K562 (cell line): ENCODE results near the gene DIP2C. TPM values are rescaled to one million over a fixed set of nuclear protein-coding genes. Genes with fewer than 3 reads are reported as not detected.

ENCODE experiments used
- ATAC-seq: fragments of 200-7000 bp; cut with Tn5 transposase; 3 replicates; pipeline ENCODE4 v1.9.1; 2020; ENCODE audit warnings: moderate library complexity
- BruUV-seq: library from RNA; stranded (reverse); fragments of 400-500 nt; replicated peaks from 2 replicates; lab custom pipeline; 2021; lab: Mats Ljungman, UMichigan
- CTCF ChIA-PET: fragments of 300-600 bp; formaldehyde crosslinking; extraction: SDS; loops from one replicate; lab custom pipeline; 2021; ENCODE audit warnings: low intra/inter-chr PET ratio; lab: Yijun Ruan, JAX
- POLR2A ChIA-PET: fragments of 300-600, 350-650 bp; sonication (Branson Sonifier 250); formaldehyde crosslinking; extraction: SDS; loops from one replicate; lab custom pipeline; 2021; ENCODE audit warnings: antibody characterized with exemption, inconsistent platforms; lab: Yijun Ruan, JAX
- DNase-seq, 4 experiments: peaks; one replicate each; pipeline versions ENCODE4 v3.0.0 to v3.0.0-alpha.2; 2011 to 2018; ENCODE audit warnings: low spot score in 3 of 4, mixed read lengths in 3 of 4; ENCODE audit errors: extremely low read depth in 1 of 4
- FAIRE-seq: peaks from 2 replicates; lab custom pipeline; 2011; peaks lifted over from hg19 to GRCh38; lab: Jason Lieb, UNC
- H2AFZ ChIP-seq: 2 replicates; pipeline ENCODE4 v1.6.0; 2011; ENCODE audit warnings: low read depth, low read length, control low read depth, inconsistent platforms
- H3K27ac ChIP-seq: fragments of 200-600 bp; 3 replicates; pipeline ENCODE4 v1.8.0; 2011; ENCODE audit warnings: low read depth, mild to moderate bottlenecking, control low read depth, inconsistent platforms, low read length, moderate library complexity, mixed read lengths; ENCODE audit errors: extremely low read depth
- H3K27me3 ChIP-seq, 2 experiments: fragments of 300-600 bp in 1 of 2; 2 replicates in 1 of 2; 3 replicates in 1 of 2; pipeline versions ENCODE4 v1.6.0 to v1.8.0; 2011; ENCODE audit warnings: inconsistent platforms in 2 of 2, low read length in 2 of 2, mild to moderate bottlenecking in 1 of 2, mixed read lengths in 1 of 2, moderate library complexity in 1 of 2; ENCODE audit not compliant: control insufficient read depth in 2 of 2, insufficient read depth in 2 of 2
- H3K36me3 ChIP-seq: fragments of 300-600 bp; 3 replicates; pipeline ENCODE4 v1.8.0; 2011; ENCODE audit warnings: mild to moderate bottlenecking, low read length, inconsistent platforms; ENCODE audit not compliant: control insufficient read depth, insufficient read depth
- H3K4me1 ChIP-seq, 2 experiments: fragments of 200-600 bp in 1 of 2; replicated peaks in 1 of 2; 2 replicates in 1 of 2; 3 replicates in 1 of 2; pipeline versions ENCODE4 v1.5.1 to v1.8.0; 2011; ENCODE audit warnings: inconsistent platforms in 2 of 2, low read length in 2 of 2, mild to moderate bottlenecking in 1 of 2, mixed read lengths in 1 of 2, moderate library complexity in 1 of 2; ENCODE audit not compliant: control insufficient read depth in 2 of 2, insufficient read depth in 2 of 2
- H3K4me2 ChIP-seq: 2 replicates; pipeline ENCODE4 v1.6.1; 2011; ENCODE audit warnings: low read length, control low read depth, inconsistent platforms, mixed read lengths; ENCODE audit not compliant: insufficient read depth
- H3K4me3 ChIP-seq: fragments of 200-600 bp; sonication (generic), shearing (Covaris generic); 2 replicates; pipeline ENCODE4 v1.5.1; 2016; ENCODE audit warnings: control low read depth, inconsistent platforms
- H3K79me2 ChIP-seq: fragments of 200-600 bp; 3 replicates; pipeline ENCODE4 v1.8.0; 2011; ENCODE audit warnings: low read length, inconsistent platforms; ENCODE audit not compliant: control insufficient read depth, insufficient read depth
- H3K9ac ChIP-seq, 2 experiments: 2 replicates each; pipeline versions ENCODE4 v1.6.0 to v1.6.1; 2011; ENCODE audit warnings: low read depth in 2 of 2, low read length in 2 of 2, control low read depth in 1 of 2, inconsistent platforms in 1 of 2, mild to moderate bottlenecking in 1 of 2, mixed read lengths in 1 of 2; ENCODE audit not compliant: insufficient read depth in 1 of 2
- H3K9me1 ChIP-seq: one replicate; pipeline ENCODE4 v1.6.0; 2011; ENCODE audit warnings: inconsistent platforms, mild to moderate bottlenecking, low read length, moderate library complexity; ENCODE audit not compliant: control insufficient read depth, insufficient read depth
- H3K9me3 ChIP-seq: replicated peaks from 2 replicates; pipeline ENCODE4 v1.5.1; 2011; ENCODE audit warnings: low read depth, low read length, inconsistent platforms; ENCODE audit not compliant: control insufficient read depth, insufficient read depth
- H4K20me1 ChIP-seq: replicated peaks from 2 replicates; pipeline ENCODE4 v1.6.1; 2011; ENCODE audit warnings: low read length, inconsistent platforms, mixed read lengths; ENCODE audit not compliant: control insufficient read depth, insufficient read depth
- GMEB1 ChIP-seq: fragments of 250-450 bp; sonication (Bioruptor Pico); IDR thresholded peaks from 2 replicates; pipeline ENCODE4 v1.4.0; 2020; ENCODE audit warnings: mild to moderate bottlenecking
- HDAC1 ChIP-seq, 2 experiments: fragments of 450-650 bp; IDR thresholded peaks; 2 replicates each; pipeline ENCODE4 v1.6.1; 2016 to 2017; ENCODE audit warnings: inconsistent platforms in 1 of 2, mild to moderate bottlenecking in 1 of 2, moderate library complexity in 1 of 2
- HMG20A ChIP-seq: fragments of 450-650 bp; formaldehyde crosslinking; conservative IDR thresholded peaks from 2 replicates; pipeline ENCODE4 v1.4.0; 2020; ENCODE audit warnings: mild to moderate bottlenecking, mixed read lengths
- SOX6 ChIP-seq: fragments of 450-650 bp; IDR thresholded peaks from 2 replicates; pipeline ENCODE4 v1.6.1; 2014; ENCODE audit warnings: mild to moderate bottlenecking
- TRIM28 ChIP-seq: fragments of 450-650 bp; IDR thresholded peaks from 2 replicates; pipeline ENCODE4 v1.6.1; 2017
- ZKSCAN1 ChIP-seq: fragments of 150-350 bp; IDR thresholded peaks from 2 replicates; pipeline ENCODE4 v1.6.1; 2016; ENCODE audit warnings: low read depth, low read length
- WGBS: fragments of 100-300 bp; shearing (Covaris generic); methylation state at CpG from one replicate; pipeline ENCODE4 v1.1.6; 2016; ENCODE audit warnings: low coverage, mixed read lengths; ENCODE audit not compliant: insufficient coverage; ENCODE audit errors: missing lambda C conversion rate; 5-methylcytosine and 5-hydroxymethylcytosine counted together
- in situ Hi-C: fragments of 300-500 bp; cut with MboI; formaldehyde crosslinking; loops from 4 replicates; pipeline ENCODE4 v1.15.0; 2018; ENCODE audit warnings: inconsistent platforms, mixed read lengths
- intact Hi-C: fragments of 100-400 bp; cut with micrococcal nuclease; formaldehyde crosslinking; loops from 2 replicates; pipeline ENCODE4 v1.14.2; 2022
- polyA plus RNA-seq, 8 experiments: library from polyadenylated mRNA; depleted of rRNA in 4 of 8; stranded (reverse) in 5 of 8; unstranded in 3 of 8; fragments of >200 nt; fragmentation: Nextera tagmentation in 2 of 8; fragmentation: Illumina TruSeq in 1 of 8; extraction: Ambion mirVana in 2 of 8; extraction: Trizol in 1 of 8; gene quantifications; 2 replicates each; pipeline versions ENCODE4 v1.2.1 to v1.2.3, GENCODE V29; 2011 to 2014; ENCODE audit warnings: inconsistent platforms in 1 of 8, missing spikeins in 1 of 8
- total RNA-seq, 7 experiments: library from RNA; depleted of rRNA in 6 of 7; stranded (reverse); fragments of >200 nt in 6 of 7; fragmentation: Illumina TruSeq in 2 of 7; extraction: Trizol in 2 of 7; gene quantifications; 2 replicates each; pipeline versions ENCODE4 v1.2.1 to v1.2.3, GENCODE V29; 2011 to 2021; ENCODE audit warnings: low replicate concordance in 1 of 7
- TF ChIP-seq, protein P1 (sequence below): fragments of 450-650 bp; IDR thresholded peaks from 2 replicates; pipeline ENCODE4 v1.6.1; 2016; ENCODE audit warnings: antibody characterized with exemption
- TF ChIP-seq, protein P2 (sequence below): fragments of 250-450 bp; sonication (Bioruptor Pico); IDR thresholded peaks from 2 replicates; pipeline ENCODE4 v1.9.0; 2021; ENCODE audit warnings: mild to moderate bottlenecking, inconsistent platforms
- TF ChIP-seq, protein P3 (sequence below): fragments of 250-450 bp; sonication (Bioruptor Pico); IDR thresholded peaks from 2 replicates; pipeline ENCODE4 v1.8.0; 2021; ENCODE audit warnings: moderate library complexity, mild to moderate bottlenecking, inconsistent platforms
- TF ChIP-seq, protein P4 (sequence below): fragments of 450-650 bp; formaldehyde crosslinking; IDR thresholded peaks from 2 replicates; pipeline ENCODE4 v1.4.0; 2022; ENCODE audit warnings: missing genetic modification characterization

DIP2C gene
- total and polyA plus RNA-seq, 9 of the 15 experiments (the other 6 are each of a cell fraction or from before 2014, with no cell fraction given), result 0.01 TPM; not detected in 8

- H3K4me3 ChIP-seq, result no peak overlapping the region
- CTCF ChIA-PET, result no interaction called here
- no peaks in the 10 kb centered on the region for H3K9me3 ChIP-seq
- 10% methylated on average over 25 of the region's 33 CpGs for WGBS
- H3K27me3 ChIP-seq, result peaks cover 16 to 23% of the 10 kb centered on the region in 2 experiments; a peak in 4 of 5 replicates
- H3K4me2 ChIP-seq, result no peak overlapping the region
- in situ Hi-C loops (no loop called here), intact Hi-C loops (no loop called here)
- no peak for DNase-seq
- BruUV-seq, result no TSS peak
- POLR2A ChIA-PET, result interaction anchor here (0.6 to 1.3 kb wide), 3 partner anchors 14 to 247 kb away, joined by 3 to 6 read pairs (median 3); no protein-coding TSS in a partner anchor
- H3K27ac ChIP-seq, result no peak overlapping the region
- no peaks in the 10 kb centered on the region for H3K36me3 ChIP-seq
- peaks cover 5% of the 10 kb centered on the region; the same call in 1 of the 2 replicates for H4K20me1 ChIP-seq
- no peak overlapping the region for H2AFZ ChIP-seq
- H3K9ac ChIP-seq, result no peak overlapping the region
- H3K4me1 ChIP-seq, result no peaks in the 10 kb centered on the region; a peak in 1 of 5 replicates
- H3K79me2 ChIP-seq, result no peaks in the 10 kb centered on the region
- H3K9me1 ChIP-seq, result no peaks in the 10 kb centered on the region
- no peak for ATAC-seq
- FAIRE-seq, result no peak
- TF ChIP-seq SOX6 (no peak), HMG20A (CRISPR knock-in tag) (no peak), HDAC1 (IDR thresholded peaks at IDR 0.05) (no peak), GMEB1 (no peak), ZKSCAN1 (no peak), TRIM28 (no peak)
- TF ChIP-seq, protein P1, sequence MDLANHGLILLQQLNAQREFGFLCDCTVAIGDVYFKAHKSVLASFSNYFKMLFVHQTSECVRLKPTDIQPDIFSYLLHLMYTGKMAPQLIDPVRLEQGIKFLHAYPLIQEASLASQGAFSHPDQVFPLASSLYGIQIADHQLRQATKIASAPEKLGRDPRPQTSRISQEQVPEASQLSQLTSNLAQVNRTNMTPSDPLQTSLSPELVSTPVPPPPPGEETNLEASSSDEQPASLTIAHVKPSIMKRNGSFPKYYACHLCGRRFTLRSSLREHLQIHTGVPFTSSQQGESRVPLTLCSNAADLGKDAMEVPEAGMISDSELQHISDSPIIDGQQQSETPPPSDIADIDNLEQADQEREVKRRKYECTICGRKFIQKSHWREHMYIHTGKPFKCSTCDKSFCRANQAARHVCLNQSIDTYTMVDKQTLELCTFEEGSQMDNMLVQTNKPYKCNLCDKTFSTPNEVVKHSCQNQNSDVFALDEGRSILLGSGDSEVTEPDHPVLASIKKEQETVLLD, result no peak
- TF ChIP-seq, protein P2, sequence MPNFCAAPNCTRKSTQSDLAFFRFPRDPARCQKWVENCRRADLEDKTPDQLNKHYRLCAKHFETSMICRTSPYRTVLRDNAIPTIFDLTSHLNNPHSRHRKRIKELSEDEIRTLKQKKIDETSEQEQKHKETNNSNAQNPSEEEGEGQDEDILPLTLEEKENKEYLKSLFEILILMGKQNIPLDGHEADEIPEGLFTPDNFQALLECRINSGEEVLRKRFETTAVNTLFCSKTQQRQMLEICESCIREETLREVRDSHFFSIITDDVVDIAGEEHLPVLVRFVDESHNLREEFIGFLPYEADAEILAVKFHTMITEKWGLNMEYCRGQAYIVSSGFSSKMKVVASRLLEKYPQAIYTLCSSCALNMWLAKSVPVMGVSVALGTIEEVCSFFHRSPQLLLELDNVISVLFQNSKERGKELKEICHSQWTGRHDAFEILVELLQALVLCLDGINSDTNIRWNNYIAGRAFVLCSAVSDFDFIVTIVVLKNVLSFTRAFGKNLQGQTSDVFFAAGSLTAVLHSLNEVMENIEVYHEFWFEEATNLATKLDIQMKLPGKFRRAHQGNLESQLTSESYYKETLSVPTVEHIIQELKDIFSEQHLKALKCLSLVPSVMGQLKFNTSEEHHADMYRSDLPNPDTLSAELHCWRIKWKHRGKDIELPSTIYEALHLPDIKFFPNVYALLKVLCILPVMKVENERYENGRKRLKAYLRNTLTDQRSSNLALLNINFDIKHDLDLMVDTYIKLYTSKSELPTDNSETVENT, result no peak
- TF ChIP-seq, protein P3, sequence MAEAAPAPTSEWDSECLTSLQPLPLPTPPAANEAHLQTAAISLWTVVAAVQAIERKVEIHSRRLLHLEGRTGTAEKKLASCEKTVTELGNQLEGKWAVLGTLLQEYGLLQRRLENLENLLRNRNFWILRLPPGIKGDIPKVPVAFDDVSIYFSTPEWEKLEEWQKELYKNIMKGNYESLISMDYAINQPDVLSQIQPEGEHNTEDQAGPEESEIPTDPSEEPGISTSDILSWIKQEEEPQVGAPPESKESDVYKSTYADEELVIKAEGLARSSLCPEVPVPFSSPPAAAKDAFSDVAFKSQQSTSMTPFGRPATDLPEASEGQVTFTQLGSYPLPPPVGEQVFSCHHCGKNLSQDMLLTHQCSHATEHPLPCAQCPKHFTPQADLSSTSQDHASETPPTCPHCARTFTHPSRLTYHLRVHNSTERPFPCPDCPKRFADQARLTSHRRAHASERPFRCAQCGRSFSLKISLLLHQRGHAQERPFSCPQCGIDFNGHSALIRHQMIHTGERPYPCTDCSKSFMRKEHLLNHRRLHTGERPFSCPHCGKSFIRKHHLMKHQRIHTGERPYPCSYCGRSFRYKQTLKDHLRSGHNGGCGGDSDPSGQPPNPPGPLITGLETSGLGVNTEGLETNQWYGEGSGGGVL (CRISPR knock-in tag), result no peak
- TF ChIP-seq, protein P4, sequence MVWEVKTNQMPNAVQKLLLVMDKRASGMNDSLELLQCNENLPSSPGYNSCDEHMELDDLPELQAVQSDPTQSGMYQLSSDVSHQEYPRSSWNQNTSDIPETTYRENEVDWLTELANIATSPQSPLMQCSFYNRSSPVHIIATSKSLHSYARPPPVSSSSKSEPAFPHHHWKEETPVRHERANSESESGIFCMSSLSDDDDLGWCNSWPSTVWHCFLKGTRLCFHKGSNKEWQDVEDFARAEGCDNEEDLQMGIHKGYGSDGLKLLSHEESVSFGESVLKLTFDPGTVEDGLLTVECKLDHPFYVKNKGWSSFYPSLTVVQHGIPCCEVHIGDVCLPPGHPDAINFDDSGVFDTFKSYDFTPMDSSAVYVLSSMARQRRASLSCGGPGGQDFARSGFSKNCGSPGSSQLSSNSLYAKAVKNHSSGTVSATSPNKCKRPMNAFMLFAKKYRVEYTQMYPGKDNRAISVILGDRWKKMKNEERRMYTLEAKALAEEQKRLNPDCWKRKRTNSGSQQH, result no peak
Measured at GRCh38 chr10:338171-339037, 351.1 kb downstream of the DIP2C start.
